ENCODE data around the gene DOC2A.
A peak's percentile ranks its signal among the peaks of the same experiment; 100 is the strongest.
"Not testable (repeated sequence)": the region's sequence is repeated elsewhere in the genome, so short reads cannot be mapped to it uniquely, and the experiment has no call there.

The DOC2A gene

DNA sequence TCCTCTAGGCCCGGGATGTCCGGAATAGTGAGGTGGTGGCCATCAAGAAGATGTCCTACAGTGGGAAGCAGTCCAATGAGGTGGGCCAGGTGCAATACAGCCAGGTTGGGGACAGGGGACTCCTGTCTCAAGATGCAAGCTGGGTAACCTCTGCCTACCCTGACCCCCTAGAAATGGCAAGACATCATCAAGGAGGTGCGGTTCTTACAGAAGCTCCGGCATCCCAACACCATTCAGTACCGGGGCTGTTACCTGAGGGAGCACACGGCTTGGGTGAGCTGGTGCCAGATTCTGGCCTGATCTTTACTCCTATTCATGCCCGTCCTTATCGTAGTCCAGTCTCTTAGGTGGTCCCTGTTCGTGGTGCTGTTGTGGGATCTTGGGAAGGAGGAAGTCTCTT lies 32.7 kb downstream of the DOC2A start:
- no peak overlapping the region for H3K4me3 ChIP-seq (ENCODE audit: low read length)
- DNase-seq (ENCODE audit: low read depth, low spot score), result no peak

DNA sequence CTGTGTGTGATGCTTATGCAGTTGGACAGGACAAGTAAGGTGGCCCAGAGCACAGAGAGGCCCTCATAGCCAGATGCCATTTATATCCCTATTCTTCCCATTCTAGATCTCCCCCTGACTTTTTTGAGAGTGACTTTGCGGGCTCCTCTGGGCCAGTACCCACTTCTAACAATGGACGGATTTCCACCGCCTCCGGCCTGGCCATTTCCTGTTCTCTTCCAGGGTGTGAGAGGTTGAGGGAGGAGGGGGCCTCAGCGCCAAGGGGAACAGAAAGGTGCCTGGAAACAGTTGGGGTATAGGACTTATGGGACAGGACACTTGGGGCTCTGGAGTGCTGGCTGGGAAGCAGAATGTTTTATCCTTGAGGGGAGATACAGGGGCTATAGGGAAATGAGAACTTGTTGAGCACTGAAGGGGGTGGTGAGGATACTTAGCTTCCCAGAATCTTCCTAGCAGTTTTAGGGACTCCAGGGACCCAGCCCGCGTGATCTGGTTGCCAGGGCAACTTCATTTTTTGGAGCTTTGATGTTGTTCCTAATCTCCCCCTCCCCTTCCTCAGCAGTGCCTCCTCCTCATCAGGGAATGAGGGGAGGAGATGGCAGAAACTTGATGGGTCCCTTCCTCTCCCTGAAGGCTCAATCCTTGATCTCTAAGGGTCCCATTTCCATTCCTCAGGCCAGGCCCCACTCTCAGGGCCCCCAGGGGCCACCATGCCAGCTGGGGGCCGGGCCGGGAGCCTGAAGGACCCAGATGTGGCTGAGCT lies 33.6 kb downstream of the DOC2A start:
- DNase-seq (ENCODE audit: low read depth, low spot score), result no peak
- H3K4me3 ChIP-seq (ENCODE audit: low read length), result no peak overlapping the region

GRCh38 chr16:29975811-29976511 lies 34.9 kb downstream of the DOC2A start:
- DNase-seq (ENCODE audit: low read depth, low spot score), result no peak
- peak overlapping the region; percentile 9 for H3K4me3 ChIP-seq (ENCODE audit: low read length)

DNA sequence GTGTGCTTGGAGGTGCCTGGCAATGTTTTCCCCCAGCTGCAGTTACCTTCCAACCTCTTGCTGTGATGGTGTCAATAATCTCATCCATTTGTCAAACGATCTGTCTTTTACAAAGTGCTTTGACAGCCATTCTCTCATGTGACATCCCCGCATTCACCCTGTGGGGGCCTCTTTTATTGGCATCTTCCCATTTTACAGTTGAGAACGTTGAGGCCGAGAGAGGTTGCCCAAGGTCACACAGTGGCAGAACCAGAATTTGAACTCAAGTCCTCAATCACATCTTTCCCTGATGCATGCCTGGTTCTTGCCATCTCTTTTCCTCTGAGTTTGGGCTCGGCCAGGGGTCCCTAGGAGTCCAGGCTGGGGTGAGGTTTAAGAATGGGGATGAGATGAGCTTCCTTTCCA lies 35.7 kb downstream of the DOC2A start:
- H3K4me3 ChIP-seq (ENCODE audit: low read length), result peak overlapping the region; percentile 91
- no peak for DNase-seq (ENCODE audit: low read depth, low spot score)

GRCh38 chr16:29974291-29975133 lies 36.3 kb downstream of the DOC2A start:
- no peak for DNase-seq (ENCODE audit: low read depth, low spot score)
- peak overlapping the region; percentile 91 for H3K4me3 ChIP-seq (ENCODE audit: low read length)

- DNase-seq (ENCODE audit: low read depth, low spot score), result peak; percentile 97
- H3K4me3 ChIP-seq (ENCODE audit: low read length), result peak within 1 kb of the TSS; percentile 91
Measured at GRCh38 chr16:29973384-29974246, 37.2 kb downstream of the DOC2A start, which contains the start of gene TAOK2. Gene TAOK2 (plus strand): TSS chr16:29973868. CDS start chr16:29977773, 3,905 bp downstream.

DNA sequence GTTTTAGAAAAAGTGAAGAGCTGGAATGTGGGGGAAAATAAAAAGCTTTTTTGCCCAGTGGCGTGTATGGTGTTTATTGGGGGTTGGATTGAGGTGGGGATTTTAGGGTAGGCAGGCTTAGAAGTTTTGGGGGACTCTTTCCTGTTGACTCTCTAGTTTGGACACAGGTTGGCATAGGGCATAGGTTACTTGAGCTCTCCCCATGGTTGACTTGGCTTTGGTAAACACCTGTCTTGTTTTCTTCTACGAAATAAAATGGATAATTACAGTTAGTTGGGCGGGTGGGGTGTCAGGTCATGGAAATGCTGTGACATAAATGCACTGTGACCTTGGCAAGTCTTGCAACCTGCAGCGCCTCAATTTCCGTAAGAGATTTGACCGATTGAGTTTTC lies 37.8 kb downstream of the DOC2A start:
- DNase-seq (ENCODE audit: low read depth, low spot score), result no peak
- no peak overlapping the region for H3K4me3 ChIP-seq (ENCODE audit: low read length)

- no peak overlapping the region for H3K4me3 ChIP-seq (ENCODE audit: low read length)
- DNase-seq (ENCODE audit: low read depth, low spot score), result no peak
Measured at GRCh38 chr16:29972500-29972899, 38.3 kb downstream of the DOC2A start.

DNA sequence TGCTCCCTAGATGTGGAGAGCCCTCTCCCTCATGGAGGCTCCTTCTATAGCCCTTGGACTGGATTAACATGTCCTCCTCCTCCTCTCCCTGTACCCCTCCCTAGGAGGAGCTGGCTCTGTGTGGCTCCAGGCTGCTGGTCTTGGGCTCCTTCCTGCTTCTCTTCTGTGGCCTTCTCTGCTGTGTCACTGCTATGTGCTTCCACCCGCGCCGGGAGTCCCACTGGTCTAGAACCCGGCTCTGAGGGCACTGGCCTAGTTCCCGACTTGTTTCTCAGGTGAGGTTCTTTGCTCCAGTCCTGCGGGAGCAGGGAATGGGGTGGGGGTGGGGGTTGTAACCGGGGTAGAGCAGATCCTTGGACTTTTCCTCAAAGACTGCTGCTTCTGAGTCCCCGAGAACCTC lies 39.5 kb downstream of the DOC2A start:
- H3K4me3 ChIP-seq (ENCODE audit: low read length), result no peak overlapping the region
- no peak for DNase-seq (ENCODE audit: low read depth, low spot score)

GRCh38 chr16:29968205-29968604 lies 42.6 kb downstream of the DOC2A start:
- H3K4me3 ChIP-seq (ENCODE audit: low read length), result no peak overlapping the region
- no peak for DNase-seq (ENCODE audit: low read depth, low spot score)

GRCh38 chr16:29963021-29963743 lies 47.6 kb downstream of the DOC2A start:
- H3K4me3 ChIP-seq (ENCODE audit: low read length), result no peak overlapping the region
- DNase-seq (ENCODE audit: low read depth, low spot score), result no peak

- no peak for DNase-seq (ENCODE audit: low read depth, low spot score)
- H3K4me3 ChIP-seq (ENCODE audit: low read length), result peak overlapping the region; percentile 78
Measured at GRCh38 chr16:29962344-29962994, 48.4 kb downstream of the DOC2A start.

GRCh38 chr16:29961479-29962343 lies 49.1 kb downstream of the DOC2A start, which contains the start of gene TMEM219:
Gene TMEM219 (plus strand): TSS chr16:29962079. CDS start chr16:29963144, 1,065 bp downstream.
- H3K4me3 ChIP-seq (ENCODE audit: low read length), result peak within 1 kb of the TSS; percentile 78
- DNase-seq (ENCODE audit: low read depth, low spot score), result peak; percentile 82

- H3K4me3 ChIP-seq (ENCODE audit: low read length), result peak overlapping the region; percentile 75
- no peak for DNase-seq (ENCODE audit: low read depth, low spot score)
Measured at GRCh38 chr16:29961127-29961478, 49.7 kb downstream of the DOC2A start.

- H3K4me3 ChIP-seq (ENCODE audit: low read length); DNase-seq (ENCODE audit: low read depth, low spot score): not testable (repeated sequence)
Measured at GRCh38 chr16:29959821-29960220, 51.0 kb downstream of the DOC2A start.

DNA sequence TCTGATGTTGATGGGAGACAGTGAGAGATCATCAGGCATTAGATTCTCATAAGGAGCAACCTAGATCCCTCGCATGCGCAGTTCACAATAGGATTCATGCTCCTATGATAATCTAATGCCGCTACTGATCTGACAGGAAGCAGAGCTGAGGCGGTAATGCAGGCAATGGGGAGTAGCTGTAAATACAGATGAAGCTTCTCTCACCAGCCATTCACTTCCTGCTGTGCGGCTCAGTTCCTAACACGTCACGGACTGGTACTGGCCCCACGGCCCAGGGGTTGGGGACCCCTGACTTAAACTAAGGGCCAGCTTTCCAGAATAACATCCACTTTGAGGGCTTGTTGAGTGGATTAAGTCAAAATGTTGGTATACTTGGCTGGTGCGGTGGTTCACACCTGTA lies 51.5 kb downstream of the DOC2A start:
- DNase-seq (ENCODE audit: low read depth, low spot score), result no peak
- H3K4me3 ChIP-seq (ENCODE audit: low read length), result no peak overlapping the region

DNA sequence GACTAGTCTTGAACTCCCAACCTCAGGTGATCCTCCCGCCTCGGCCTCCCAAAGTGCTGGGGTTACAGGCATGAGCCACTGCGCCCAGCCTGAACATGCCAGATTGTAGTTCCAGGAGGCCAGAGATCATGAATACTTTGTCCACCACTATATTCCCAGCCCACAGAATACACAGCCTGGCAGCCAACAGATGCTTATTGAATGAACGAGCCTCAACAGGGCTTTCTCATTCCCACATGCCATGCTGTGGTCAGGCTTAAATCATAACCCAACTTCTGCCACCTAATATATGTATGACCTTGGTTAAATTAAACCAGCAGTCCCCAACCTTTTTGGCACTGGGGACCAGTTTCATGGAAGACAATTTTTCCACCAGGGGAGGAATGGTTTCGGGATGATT lies 52.1 kb downstream of the DOC2A start:
- DNase-seq (ENCODE audit: low read depth, low spot score), result no peak
- no peak overlapping the region for H3K4me3 ChIP-seq (ENCODE audit: low read length)

Data from Jurkat, Clone E6-1 (cell line).